Measurements from ENCODE around the gene DAZAP1. TPM values are rescaled to one million over a fixed set of nuclear protein-coding genes. Genes with fewer than 3 reads are reported as not detected.

Gene DAZAP1
- total RNA-seq, 3 donors from 2014 or later, result 35.8 to 50.9 (median 48.8) TPM

DNA sequence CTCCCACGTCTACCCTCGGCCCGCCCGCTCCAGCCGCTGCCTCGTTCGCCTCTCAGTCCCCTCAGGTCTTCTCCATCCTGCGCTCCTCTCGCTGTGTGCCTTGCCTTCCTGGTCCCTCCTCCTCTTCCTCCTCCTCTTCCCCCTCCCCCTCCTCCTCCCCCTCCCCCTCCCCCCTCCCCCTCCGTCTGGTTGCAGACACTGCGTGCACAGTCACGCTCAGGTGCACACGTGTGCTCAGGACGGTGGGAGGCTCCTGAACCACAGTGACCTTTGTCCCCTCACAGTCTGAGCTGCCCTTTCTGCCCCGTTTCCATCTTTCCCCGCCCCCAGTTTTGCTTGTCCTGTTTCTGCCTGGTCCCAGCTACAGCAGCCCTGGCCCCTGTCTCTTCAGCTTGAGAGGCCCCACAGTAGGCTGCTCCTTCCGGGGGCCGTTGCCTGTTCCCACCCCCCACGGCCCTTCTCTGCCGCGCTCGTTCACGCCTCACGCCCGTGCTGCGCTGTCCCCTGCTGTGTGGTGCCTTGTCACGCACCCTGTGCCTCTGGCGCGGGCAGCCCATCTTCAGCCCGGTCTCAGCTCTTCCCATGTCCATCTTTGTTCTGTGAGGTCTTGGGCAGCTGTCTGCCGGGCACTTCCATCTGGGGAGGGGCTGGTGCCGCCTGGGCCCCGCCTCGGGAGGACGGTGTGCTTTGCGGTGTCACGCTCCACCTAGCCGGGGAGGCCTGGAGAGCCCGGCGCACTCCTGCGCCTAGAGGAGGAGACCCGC, 17.0 kb downstream of the DAZAP1 start:
- no peaks in the 10 kb centered on the region for H3K9me3 ChIP-seq

DNA sequence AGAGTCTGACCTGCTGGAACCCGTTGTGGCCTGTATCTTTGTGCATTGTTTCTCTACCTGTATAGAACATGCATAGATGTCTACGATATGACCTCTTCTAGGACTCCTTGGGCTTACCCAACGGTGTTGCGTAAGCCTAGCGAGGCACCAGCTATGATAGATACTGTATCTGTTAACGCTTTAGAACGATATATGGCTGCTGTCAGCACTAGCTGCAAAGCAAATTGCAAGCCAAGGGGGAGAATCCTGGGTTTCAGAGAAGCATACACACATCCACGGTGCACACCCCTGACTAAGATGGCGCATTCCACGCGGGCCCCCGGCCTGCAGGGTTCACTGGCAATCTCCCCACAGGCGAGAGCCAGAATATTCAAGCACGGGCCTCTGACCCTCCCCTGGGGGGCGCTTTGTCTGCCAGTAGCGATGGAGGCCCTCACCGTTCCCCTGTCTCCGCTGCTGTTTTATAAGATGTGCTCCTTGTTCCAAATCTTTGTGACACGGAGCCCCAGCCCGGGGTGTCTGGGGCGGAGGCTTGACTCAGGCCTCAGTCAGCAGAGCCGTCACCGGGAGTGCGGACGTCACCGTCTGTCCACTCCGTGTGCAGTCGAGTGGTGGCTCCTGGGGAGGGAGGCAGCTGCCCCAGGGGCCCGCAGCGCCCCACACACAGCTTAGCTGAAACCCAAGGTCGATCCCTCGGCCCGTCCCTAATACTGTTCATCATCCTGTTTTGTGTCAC, 17.9 kb downstream of the DAZAP1 start:
- H3K27ac ChIP-seq, result no peak overlapping the region
- H3K36me3 ChIP-seq, result no peaks in the 10 kb centered on the region

More for the DNA sequence above, 17.0 kb downstream of the DAZAP1 start:
- H3K36me3 ChIP-seq, result no peaks in the 10 kb centered on the region
- peak overlapping the region in 1 of 2 donors; percentile 25 for H3K27ac ChIP-seq
- TF ChIP-seq POLR2A (IDR thresholded peaks at IDR 0.05) (no peak), POLR2AphosphoS5 (IDR thresholded peaks at IDR 0.05) (no peak)
- TF ChIP-seq, protein P1, sequence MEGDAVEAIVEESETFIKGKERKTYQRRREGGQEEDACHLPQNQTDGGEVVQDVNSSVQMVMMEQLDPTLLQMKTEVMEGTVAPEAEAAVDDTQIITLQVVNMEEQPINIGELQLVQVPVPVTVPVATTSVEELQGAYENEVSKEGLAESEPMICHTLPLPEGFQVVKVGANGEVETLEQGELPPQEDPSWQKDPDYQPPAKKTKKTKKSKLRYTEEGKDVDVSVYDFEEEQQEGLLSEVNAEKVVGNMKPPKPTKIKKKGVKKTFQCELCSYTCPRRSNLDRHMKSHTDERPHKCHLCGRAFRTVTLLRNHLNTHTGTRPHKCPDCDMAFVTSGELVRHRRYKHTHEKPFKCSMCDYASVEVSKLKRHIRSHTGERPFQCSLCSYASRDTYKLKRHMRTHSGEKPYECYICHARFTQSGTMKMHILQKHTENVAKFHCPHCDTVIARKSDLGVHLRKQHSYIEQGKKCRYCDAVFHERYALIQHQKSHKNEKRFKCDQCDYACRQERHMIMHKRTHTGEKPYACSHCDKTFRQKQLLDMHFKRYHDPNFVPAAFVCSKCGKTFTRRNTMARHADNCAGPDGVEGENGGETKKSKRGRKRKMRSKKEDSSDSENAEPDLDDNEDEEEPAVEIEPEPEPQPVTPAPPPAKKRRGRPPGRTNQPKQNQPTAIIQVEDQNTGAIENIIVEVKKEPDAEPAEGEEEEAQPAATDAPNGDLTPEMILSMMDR (IDR thresholded peaks at IDR 0.05), result no peak
- no peaks in the 10 kb centered on the region for H3K27me3 ChIP-seq
- H3K4me3 ChIP-seq, result no peak overlapping the region
- intact Hi-C loops (cut with DNase I; ENCODE audit: low total_unique reads), result no loop called here
- H3K4me1 ChIP-seq, result no peaks in the 10 kb centered on the region
- DNase-seq (ENCODE audit: low spot score in 2 of 2), result no peak

DNA sequence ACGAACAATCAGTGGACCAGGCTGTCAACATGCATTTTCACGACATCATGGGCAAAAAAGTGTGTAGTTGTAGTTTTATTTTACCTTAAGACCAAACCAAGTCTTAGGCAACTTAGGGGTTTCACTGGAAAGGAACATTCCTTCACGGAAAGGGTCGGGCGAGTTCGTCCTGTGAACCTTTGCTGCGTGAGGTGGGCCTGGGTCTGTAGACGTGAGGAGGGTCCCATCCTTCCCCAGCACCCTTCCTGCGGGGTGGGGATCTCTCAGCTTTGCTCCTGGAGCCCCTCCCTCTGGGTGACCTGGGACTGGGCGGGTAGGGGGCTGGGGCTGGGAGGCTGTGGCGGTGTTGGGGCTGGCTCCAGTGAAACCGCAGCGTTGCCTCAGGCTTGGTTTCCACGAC, 18.5 kb downstream of the DAZAP1 start:
- Histone ChIP-seq H3K36me3 (no peaks in the 10 kb centered on the region), H3K27ac (no peak overlapping the region), H3K9me3 (no peaks in the 10 kb centered on the region), H3K27me3 (no peaks in the 10 kb centered on the region), H3K4me1 (no peaks in the 10 kb centered on the region), H3K4me3 (no peak overlapping the region)
- TF ChIP-seq, protein P1 (IDR thresholded peaks at IDR 0.05), result no peak
- TF ChIP-seq POLR2AphosphoS5 (IDR thresholded peaks at IDR 0.05), result no peak
- TF ChIP-seq POLR2A (IDR thresholded peaks at IDR 0.05), result no peak
- DNase-seq (ENCODE audit: low spot score in 2 of 2), result no peak
- intact Hi-C loops (cut with DNase I; ENCODE audit: low total_unique reads), result no loop called here

More for the DNA sequence above, 17.9 kb downstream of the DAZAP1 start:
- TF ChIP-seq POLR2A (IDR thresholded peaks at IDR 0.05) (no peak), POLR2AphosphoS5 (IDR thresholded peaks at IDR 0.05) (no peak)
- TF ChIP-seq, protein P1 (IDR thresholded peaks at IDR 0.05), result no peak
- Histone ChIP-seq H3K4me3 (no peak overlapping the region), H3K27me3 (no peaks in the 10 kb centered on the region), H3K4me1 (no peaks in the 10 kb centered on the region), H3K9me3 (no peaks in the 10 kb centered on the region)
- intact Hi-C loops (cut with DNase I; ENCODE audit: low total_unique reads), result no loop called here
- no peak for DNase-seq (ENCODE audit: low spot score in 2 of 2)

DNA sequence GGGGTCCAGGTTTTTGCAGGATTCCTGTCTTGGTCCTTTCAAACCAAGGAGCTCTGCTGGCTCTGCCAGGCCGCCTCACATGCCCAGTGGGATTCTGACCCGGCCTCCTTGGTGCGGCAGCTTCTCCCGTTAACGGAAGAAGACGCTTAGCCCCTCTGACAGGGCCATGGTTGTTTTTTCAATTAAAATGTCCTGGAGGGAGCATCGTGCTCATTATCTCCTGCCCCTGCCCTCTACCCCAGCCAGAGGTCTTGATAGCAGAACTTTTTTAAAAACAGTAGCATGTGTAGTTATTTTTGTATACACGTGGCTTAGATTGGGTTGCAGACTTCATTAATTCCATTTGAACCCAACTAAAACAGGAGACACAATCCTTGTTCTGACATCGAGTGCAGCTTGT, 19.4 kb downstream of the DAZAP1 start:
- intact Hi-C loops (cut with DNase I; ENCODE audit: low total_unique reads), result no loop called here
- Histone ChIP-seq H3K4me3 (no peak overlapping the region), H3K27ac (no peak overlapping the region), H3K36me3 (no peaks in the 10 kb centered on the region), H3K4me1 (no peaks in the 10 kb centered on the region), H3K27me3 (no peaks in the 10 kb centered on the region), H3K9me3 (no peaks in the 10 kb centered on the region)
- no peak for DNase-seq (ENCODE audit: low spot score in 2 of 2)
- TF ChIP-seq, protein P1 (IDR thresholded peaks at IDR 0.05), result no peak
- TF ChIP-seq POLR2AphosphoS5 (IDR thresholded peaks at IDR 0.05), result no peak

Measured in breast epithelium (tissue), 4 donors.